A549 (cell line): ENCODE data around the gene PPP1R14D. TPM values are rescaled to one million over a fixed set of nuclear protein-coding genes. Genes with fewer than 3 reads are reported as not detected.
A peak's percentile ranks its signal among the peaks of the same experiment; 100 is the strongest.

Source experiments
- ATAC-seq, 2 experiments: fragments of 200-7000 bp in 1 of 2; fragments of >200 bp in 1 of 2; cut with Nextera tagmentation in 1 of 2; cut with Tn5 transposase in 1 of 2; 3 replicates each; pipeline versions ENCODE4 v1.8.0 to v1.9.1; 2018 to 2020; ENCODE audit warnings: mild to moderate bottlenecking in 1 of 2, moderate library complexity in 1 of 2
- CTCF ChIA-PET: fragments of 300-600 bp; sonication (Branson Sonifier 250); formaldehyde crosslinking; extraction: SDS; loops from one replicate; lab custom pipeline; 2021; ENCODE audit warnings: antibody characterized with exemption, inconsistent platforms; lab: Yijun Ruan, JAX
- POLR2A ChIA-PET: fragments of 350-600 bp; formaldehyde crosslinking; extraction: SDS; loops from one replicate; lab custom pipeline; 2021; ENCODE audit warnings: antibody characterized with exemption, inconsistent platforms; lab: Yijun Ruan, JAX
- DNase-seq, 2 experiments: peaks; one replicate each; pipeline versions ENCODE4 v3.0.0 to v3.0.0-alpha.2; 2011 to 2016; ENCODE audit warnings: low read depth in 1 of 2, low spot score in 1 of 2
- FAIRE-seq: peaks from 2 replicates; lab custom pipeline; 2011; peaks lifted over from hg19 to GRCh38; lab: Jason Lieb, UNC
- H3K27ac ChIP-seq, 2 experiments: fragments of >200 bp; sonication (Bioruptor Twin); formaldehyde crosslinking; 3 replicates each; pipeline ENCODE4 v1.5.1; 2016 to 2017
- H3K4me1 ChIP-seq: fragments of >200 bp; sonication (Bioruptor Twin); formaldehyde crosslinking; 3 replicates; pipeline ENCODE4 v1.6.1; 2016
- H3K4me2 ChIP-seq: fragments of >200 bp; sonication (Bioruptor Twin); formaldehyde crosslinking; 3 replicates; pipeline ENCODE4 v1.6.1; 2016
- H3K4me3 ChIP-seq: fragments of >200 bp; sonication (Bioruptor Twin); formaldehyde crosslinking; 3 replicates; pipeline ENCODE4 v1.5.1; 2016
- H3K9me3 ChIP-seq: fragments of >200 bp; sonication (Bioruptor Twin); formaldehyde crosslinking; 3 replicates; pipeline ENCODE4 v1.6.1; 2016
- ATOH8 ChIP-seq: fragments of 250-450 bp; sonication (Bioruptor Pico); IDR thresholded peaks from 2 replicates; pipeline ENCODE4 v1.5.0; 2020; ENCODE audit warnings: low read depth, mild to moderate bottlenecking, moderate library complexity
- CEBPB ChIP-seq, 2 experiments: fragments of >200 bp in 1 of 2; sonication (Bioruptor Twin) in 1 of 2; formaldehyde crosslinking in 1 of 2; IDR thresholded peaks; 2 replicates each; pipeline ENCODE4 v1.6.1; 2012 to 2016
- CHD2 ChIP-seq: fragments of 150-350 bp; IDR thresholded peaks from 2 replicates; pipeline ENCODE4 v1.6.1; 2014; ENCODE audit warnings: low read length; ENCODE audit not compliant: partially characterized antibody
- CTCF ChIP-seq: fragments of >200 bp; sonication (Bioruptor Twin); formaldehyde crosslinking; IDR thresholded peaks from 3 replicates; pipeline ENCODE4 v1.5.1; 2016
- EHF ChIP-seq: fragments of 250-450 bp; sonication (Bioruptor Pico); IDR thresholded peaks from 2 replicates; pipeline ENCODE4 v1.5.0; 2020; ENCODE audit warnings: mild to moderate bottlenecking
- FOSL2 ChIP-seq, 2 experiments: fragments of 450-650 bp in 1 of 2; fragments of >200 bp in 1 of 2; sonication (Bioruptor Twin) in 1 of 2; formaldehyde crosslinking; IDR thresholded peaks; 2 replicates each; pipeline versions ENCODE4 v1.5.0 to v1.6.1; 2016 to 2020; ENCODE audit warnings: mild to moderate bottlenecking in 1 of 2, moderate library complexity in 1 of 2
- GATA3 ChIP-seq: IDR thresholded peaks from 2 replicates; pipeline ENCODE4 v1.6.1; 2012; ENCODE audit warnings: borderline replicate concordance
- HMGXB4 ChIP-seq: fragments of 250-450 bp; sonication (Bioruptor Pico); IDR thresholded peaks from 2 replicates; pipeline ENCODE4 v1.5.0; 2021; ENCODE audit warnings: mild to moderate bottlenecking, moderate library complexity, borderline replicate concordance
- HOXA7 ChIP-seq: fragments of 250-450 bp; sonication (Bioruptor Pico); IDR thresholded peaks from 2 replicates; pipeline ENCODE4 v1.5.0; 2020; ENCODE audit warnings: mild to moderate bottlenecking, moderate library complexity
- HOXB13 ChIP-seq: fragments of 250-450 bp; sonication (Bioruptor Pico); IDR thresholded peaks from 2 replicates; pipeline ENCODE4 v1.5.0; 2020; ENCODE audit warnings: low read depth, mild to moderate bottlenecking, moderate library complexity
- HOXB5 ChIP-seq: fragments of 250-450 bp; sonication (Bioruptor Pico); IDR thresholded peaks from 2 replicates; pipeline ENCODE4 v1.5.0; 2020; ENCODE audit warnings: mild to moderate bottlenecking, moderate library complexity
- JUN ChIP-seq, 2 experiments: fragments of >200 bp; sonication (Bioruptor Twin); formaldehyde crosslinking; IDR thresholded peaks; 2 replicates in 1 of 2; 3 replicates in 1 of 2; pipeline ENCODE4 v1.6.1; 2016 to 2017
- JUNB ChIP-seq: fragments of >200 bp; sonication (Bioruptor Twin); formaldehyde crosslinking; IDR thresholded peaks from 2 replicates; pipeline ENCODE4 v1.6.1; 2016
- KDM1A ChIP-seq: fragments of 200-600 bp; sonication (generic); IDR thresholded peaks from 2 replicates; pipeline ENCODE4 v1.6.1; 2016; ENCODE audit warnings: low read depth, mild to moderate bottlenecking
- MAFK ChIP-seq: fragments of 450-650 bp; IDR thresholded peaks from 2 replicates; pipeline ENCODE4 v1.6.1; 2014; ENCODE audit not compliant: partially characterized antibody
- NFE2L2 ChIP-seq: fragments of 150-350 bp; conservative IDR thresholded peaks from 2 replicates; pipeline ENCODE4 v1.6.1; 2014; ENCODE audit warnings: low read length
- NPAS2 ChIP-seq: fragments of 250-450 bp; sonication (Bioruptor Pico); IDR thresholded peaks from 2 replicates; pipeline ENCODE4 v1.8.0; 2022; ENCODE audit warnings: mild to moderate bottlenecking, moderate library complexity, borderline replicate concordance
- NR3C1 ChIP-seq: fragments of >200 bp; sonication (Bioruptor Twin); formaldehyde crosslinking; IDR thresholded peaks from 3 replicates; pipeline ENCODE4 v1.6.1; 2017
- PHF8 ChIP-seq: fragments of 200-600 bp; sonication (generic); IDR thresholded peaks from 2 replicates; pipeline ENCODE4 v1.6.1; 2016; ENCODE audit warnings: low read depth, mild to moderate bottlenecking, antibody characterized with exemption, moderate library complexity, borderline replicate concordance
- POLR2AphosphoS2 ChIP-seq: conservative IDR thresholded peaks from 2 replicates; pipeline ENCODE4 v1.6.1; 2012; ENCODE audit warnings: low read length, improper control_type of control experiment, inconsistent platforms
- RAD21 ChIP-seq, 2 experiments: fragments of >200 bp in 1 of 2; sonication (Bioruptor Twin) in 1 of 2; formaldehyde crosslinking in 1 of 2; IDR thresholded peaks in 1 of 2; conservative IDR thresholded peaks in 1 of 2; 2 replicates in 1 of 2; 3 replicates in 1 of 2; pipeline ENCODE4 v1.6.1; 2012 to 2018; ENCODE audit warnings: inconsistent platforms in 1 of 2
- RCOR1 ChIP-seq: fragments of 150-350 bp; IDR thresholded peaks from 2 replicates; pipeline ENCODE4 v1.6.1; 2014; ENCODE audit warnings: antibody characterized with exemption, low read length, low read depth
- RNF2 ChIP-seq: fragments of 200-600 bp; sonication (generic); IDR thresholded peaks from 2 replicates; pipeline ENCODE4 v1.6.1; 2016; ENCODE audit warnings: low read depth, mild to moderate bottlenecking, antibody characterized with exemption, moderate library complexity, borderline replicate concordance
- TFCP2L1 ChIP-seq: fragments of 250-450 bp; sonication (Bioruptor Pico); IDR thresholded peaks from 2 replicates; pipeline ENCODE4 v1.5.0; 2021; ENCODE audit warnings: mild to moderate bottlenecking
- ZSCAN20 ChIP-seq: fragments of 250-450 bp; sonication (Bioruptor Pico); IDR thresholded peaks from 2 replicates; pipeline ENCODE4 v1.8.0; 2022; ENCODE audit warnings: mild to moderate bottlenecking, moderate library complexity
- WGBS: methylation state at CpG from one replicate; pipeline ENCODE4 v1.1.6; 2017; ENCODE audit errors: missing lambda C conversion rate; 5-methylcytosine and 5-hydroxymethylcytosine counted together
- polyA plus RNA-seq, 4 experiments: library from polyadenylated mRNA; depleted of rRNA in 3 of 4; stranded (reverse); fragments of >200 nt; fragmentation: RNase III in 1 of 4; extraction: RNeasy Plus Mini Kit Qiagen cat#74134 plus additional on column Dnase treatment in 1 of 4; gene quantifications; 2 replicates in 3 of 4; 3 replicates in 1 of 4; pipeline ENCODE4 v1.2.3, GENCODE V29; 2011 to 2017

Gene PPP1R14D
- polyA plus RNA-seq, 2 of the 4 experiments (the other 2 are of a cell fraction) = 0.21 to 1.1 TPM

- peaks cover 47% of the 10 kb centered on the region for H3K4me1 ChIP-seq
- 0 out of 3 replicates have a peak overlapping the region, but pooled peaks have one; percentile 13 for H3K4me2 ChIP-seq
- no peak for ATAC-seq
- H3K9me3 ChIP-seq = no peaks in the 10 kb centered on the region
- CTCF ChIA-PET = interaction anchor here (0.6 to 1.7 kb wide), 4 partner anchors 10 to 246 kb away, joined by 3 to 4 read pairs (median 4); no protein-coding TSS in a partner anchor
- WGBS = 94% methylated on average over 5 of the region's 5 CpGs
- TF ChIP-seq HMGXB4 (CRISPR knock-in tag) = no peak
- TF ChIP-seq, all 56 proteins: peak for 0
- Histone ChIP-seq H3K27ac (peak overlapping the region in 1 of 2 experiments; percentile 47; a peak in 2 of 6 replicates), H3K4me3 (no peak overlapping the region)
- no peak for DNase-seq
- no peak for FAIRE-seq
- POLR2A ChIA-PET = no interaction called here
Observed at GRCh38 chr15:40796512-40796911, 32.0 kb downstream of the PPP1R14D start.

- ATAC-seq = no peak; a peak in 1 of 6 replicates
- POLR2A ChIA-PET = no interaction called here
Observed at GRCh38 chr15:40796041-40796440, 32.5 kb downstream of the PPP1R14D start.

GRCh38 chr15:40793216-40793989 is 35.1 kb downstream of the PPP1R14D start:
- Histone ChIP-seq H3K9me3 (no peaks in the 10 kb centered on the region), H3K4me3 (no peak overlapping the region), H3K27ac (peak overlapping the region; percentile 70 to 85), H3K4me2 (peak overlapping the region; percentile 73), H3K4me1 (peaks cover 53% of the 10 kb centered on the region)
- FAIRE-seq (no peak), DNase-seq (peak; percentile 26 to 91), ATAC-seq (peak; percentile 88 to 91)
- ChIA-PET POLR2A (no interaction called here), CTCF (interaction anchor here (1.3 to 1.7 kb wide), 3 partner anchors 11 to 64 kb away, joined by 3 to 4 read pairs (median 4); no protein-coding TSS in a partner anchor)
- WGBS = 10% methylated on average over 9 of the region's 9 CpGs
- TF ChIP-seq NR3C1 (no peak), FOSL2 (IDR thresholded peaks at IDR 0.05) (peak; percentile 49), FOSL2 (CRISPR knock-in tag; IDR thresholded peaks at IDR 0.05) (peak; percentile 76), GATA3 (peak; percentile 67; the same call in 1 of the 2 replicates), ATOH8 (no peak), NPAS2 (CRISPR knock-in tag) (no peak), PHF8 (no peak), HOXB13 (CRISPR knock-in tag) (no peak), RAD21 (conservative IDR thresholded peaks at IDR 0.05 in 1 of 2, IDR thresholded peaks at IDR 0.05 in 1 of 2) (no peak), TFCP2L1 (no peak), MAFK (peak; percentile 97), NFE2L2 (peak; percentile 83), HOXB5 (CRISPR knock-in tag) (no peak), JUNB (peak; percentile 45)

More at GRCh38 chr15:40796041-40796440, 32.5 kb downstream of the PPP1R14D start:
- no peak for TF ChIP-seq RAD21 (conservative IDR thresholded peaks at IDR 0.05 in 1 of 2, IDR thresholded peaks at IDR 0.05 in 1 of 2)
- no peak for TF ChIP-seq POLR2AphosphoS2
- TF ChIP-seq CTCF = no peak
- TF ChIP-seq CHD2 = no peak
- TF ChIP-seq KDM1A = no peak
- no peak for TF ChIP-seq MAFK
- TF ChIP-seq ZSCAN20 (CRISPR knock-in tag) = no peak
- no peak for TF ChIP-seq HOXA7 (CRISPR knock-in tag)
- no peak for TF ChIP-seq ATOH8
- no peak for TF ChIP-seq NR3C1
- TF ChIP-seq EHF = no peak
- TF ChIP-seq RNF2 = no peak
- TF ChIP-seq TFCP2L1 = no peak
- no peak for TF ChIP-seq JUN (IDR thresholded peaks at IDR 0.05)
- TF ChIP-seq CEBPB (IDR thresholded peaks at IDR 0.05) = no peak
- no peak for TF ChIP-seq RCOR1
- TF ChIP-seq HOXB13 (CRISPR knock-in tag) = no peak
- H3K27ac ChIP-seq = peak overlapping the region in 1 of 2 experiments; percentile 85; a peak in 3 of 6 replicates
- CTCF ChIA-PET = interaction anchor here (1.3 to 1.7 kb wide), 2 partner anchors 9 to 63 kb away, joined by 3 to 4 read pairs; no protein-coding TSS in a partner anchor
- 56% methylated on average over 2 of the region's 2 CpGs for WGBS
- peaks cover 50% of the 10 kb centered on the region for H3K4me1 ChIP-seq
- no peak for FAIRE-seq
- 0 out of 3 replicates have a peak overlapping the region, but pooled peaks have one; percentile 13 for H3K4me2 ChIP-seq
- no peaks in the 10 kb centered on the region for H3K9me3 ChIP-seq
- DNase-seq = peak in 1 of 2 experiments; percentile 18
- no peak overlapping the region for H3K4me3 ChIP-seq
